HG03108 (cell line): Measurements from ENCODE around the gene PDCL2.
"Not testable (repeated sequence)": the region's sequence is repeated elsewhere in the genome, so short reads cannot be mapped to it uniquely, and the experiment has no call there.

Experiments used
- ATAC-seq: cut with Tn5 transposase; IDR thresholded peaks from one replicate; pipeline ENCODE4 v1.9.1; 2021; ENCODE audit warnings: moderate library complexity; ENCODE audit not compliant: unreplicated experiment

Gene PDCL2

DNA sequence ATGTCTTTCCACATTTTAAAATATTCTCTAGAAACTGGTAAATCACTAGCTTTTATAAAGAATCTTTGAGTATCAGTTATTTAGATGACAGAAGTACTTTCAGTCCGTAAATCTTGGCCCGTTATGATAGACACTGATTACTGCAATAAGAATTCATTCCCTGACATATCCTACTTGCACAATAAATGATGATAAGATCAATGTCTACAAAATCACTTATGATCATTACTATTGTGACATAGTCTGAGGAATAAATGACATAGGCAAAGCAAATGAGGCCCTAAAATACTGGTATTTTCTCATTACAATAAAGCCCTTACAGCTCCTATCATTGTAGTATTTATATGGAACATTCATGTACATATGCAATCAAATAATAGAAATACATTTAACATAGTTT lies 6.6 kb upstream of the PDCL2 start:
- ATAC-seq: no peak

DNA sequence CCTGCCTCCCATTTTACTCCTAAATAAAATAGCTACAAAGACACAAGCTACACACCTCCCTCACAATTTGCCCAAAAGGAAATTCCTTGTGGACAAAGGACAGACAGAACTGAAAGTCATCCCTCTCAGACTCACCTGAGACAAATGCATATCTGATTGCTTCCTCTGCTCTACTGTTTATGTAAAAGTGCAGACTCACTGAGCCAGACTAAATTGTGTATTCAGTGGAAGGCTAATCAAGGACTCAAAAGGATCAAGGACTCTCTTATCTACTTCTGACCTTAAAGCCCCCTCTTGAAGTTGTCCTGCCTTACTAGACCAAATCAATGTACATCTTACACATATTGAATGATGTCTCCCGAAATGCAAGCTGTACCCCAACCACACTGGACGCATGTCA lies 3.9 kb downstream of the PDCL2 start:
- no peak for ATAC-seq

DNA sequence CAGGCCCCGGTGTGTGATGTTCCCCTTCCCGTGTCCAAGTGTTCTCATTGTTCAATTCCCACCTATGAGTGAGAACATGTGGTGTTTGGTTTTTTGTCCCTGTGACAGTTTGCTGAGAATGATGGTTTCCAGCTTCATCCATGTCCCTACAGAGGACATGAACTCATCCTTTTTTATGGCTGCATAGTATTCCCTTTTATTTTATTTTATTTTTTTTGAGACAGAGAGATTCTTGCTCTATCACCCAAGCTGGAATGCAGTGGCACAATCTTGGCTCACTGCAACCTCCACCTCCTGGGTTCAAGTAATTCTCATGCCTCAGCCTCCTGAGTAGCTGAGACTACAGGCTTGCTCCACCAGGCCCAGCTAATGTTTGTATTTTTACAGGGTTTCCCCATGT lies 9.3 kb downstream of the PDCL2 start:
- ATAC-seq: not testable (repeated sequence)

DNA sequence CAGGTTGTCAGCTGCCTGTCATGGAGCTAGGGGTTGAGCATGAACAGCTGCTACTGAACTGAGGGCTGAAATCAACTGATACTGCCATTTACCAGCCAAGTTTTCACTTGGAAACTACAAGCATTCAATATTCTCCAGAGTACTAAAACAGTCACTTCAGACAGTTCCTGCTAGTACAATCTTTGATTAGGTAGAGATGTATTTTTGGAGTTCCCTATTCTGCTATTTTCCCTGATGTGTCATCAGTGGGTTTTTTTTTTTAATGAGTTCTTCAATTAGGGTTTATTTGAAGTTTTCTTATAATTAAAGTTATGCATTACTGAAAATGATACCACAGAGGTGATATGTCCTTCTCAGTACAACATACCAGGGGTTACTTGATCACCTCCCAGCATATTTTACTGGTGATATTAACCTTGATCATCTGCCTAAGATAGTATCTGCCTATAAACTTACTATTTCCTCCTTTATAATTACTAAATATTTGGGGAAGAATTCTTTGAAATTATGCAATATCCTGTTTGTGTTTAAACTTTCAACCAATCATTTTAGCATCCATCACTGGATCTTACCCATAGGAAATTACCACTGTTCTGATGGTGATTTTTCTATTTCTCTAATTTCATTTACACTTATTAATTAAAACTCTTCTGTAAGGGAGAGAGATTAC lies 13.6 kb downstream of the PDCL2 start:
- ATAC-seq: no peak

DNA sequence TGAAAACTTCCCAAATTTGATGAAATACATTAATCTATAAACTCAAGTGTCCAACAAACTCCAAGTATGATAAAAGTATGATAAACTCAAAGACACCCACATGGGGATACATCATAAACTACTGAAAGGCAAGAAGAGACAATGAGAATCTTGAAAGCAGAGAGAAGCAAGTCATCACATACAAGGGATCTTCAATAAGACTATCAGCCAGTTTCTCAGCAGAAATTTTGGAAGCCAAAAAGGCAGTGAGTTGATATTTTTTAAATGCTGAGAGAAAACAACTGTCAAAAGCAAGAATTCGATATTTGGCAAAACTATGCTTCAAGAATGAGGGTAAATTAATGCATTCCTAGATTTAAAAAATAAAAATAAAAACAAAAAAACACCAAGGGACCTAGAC lies 16.5 kb downstream of the PDCL2 start:
- no peak for ATAC-seq

DNA sequence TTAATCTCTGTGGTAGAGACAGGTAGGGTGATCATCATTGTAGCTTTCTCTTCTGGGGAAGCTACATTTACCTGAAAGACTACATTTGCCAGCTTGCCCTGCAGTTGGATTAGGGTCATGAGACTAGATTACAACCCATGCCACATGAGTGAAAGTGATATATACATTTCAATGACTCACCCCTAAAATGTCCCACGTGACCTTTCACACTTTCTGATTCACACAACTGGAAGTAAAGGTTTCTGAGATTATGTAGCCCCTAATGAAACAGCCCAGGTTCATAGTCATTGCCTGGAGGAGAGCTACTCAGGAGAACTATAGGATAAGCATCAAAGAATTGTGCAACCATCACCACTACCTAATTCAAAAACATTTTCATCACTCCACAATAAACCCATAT lies 17.8 kb downstream of the PDCL2 start:
- no peak for ATAC-seq

DNA sequence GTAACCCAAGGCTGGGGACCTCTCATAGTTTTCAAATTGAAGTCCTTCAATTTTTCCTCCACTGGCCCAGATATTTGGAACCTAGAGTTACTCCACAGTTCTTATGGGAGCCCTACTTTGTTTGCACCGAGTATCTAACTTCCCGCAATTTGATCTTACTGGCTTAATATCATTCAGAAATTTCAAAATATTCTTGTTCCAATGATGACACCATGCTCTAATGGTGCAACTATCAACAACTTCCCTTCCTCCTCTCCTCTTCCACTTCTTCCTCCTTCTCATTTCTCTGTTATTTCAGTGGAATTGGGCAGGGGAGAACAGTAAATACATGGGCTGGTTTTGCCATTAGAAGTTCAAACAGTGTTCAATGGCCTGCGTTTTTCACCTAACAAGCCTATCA lies 20.2 kb downstream of the PDCL2 start:
- no peak for ATAC-seq

DNA sequence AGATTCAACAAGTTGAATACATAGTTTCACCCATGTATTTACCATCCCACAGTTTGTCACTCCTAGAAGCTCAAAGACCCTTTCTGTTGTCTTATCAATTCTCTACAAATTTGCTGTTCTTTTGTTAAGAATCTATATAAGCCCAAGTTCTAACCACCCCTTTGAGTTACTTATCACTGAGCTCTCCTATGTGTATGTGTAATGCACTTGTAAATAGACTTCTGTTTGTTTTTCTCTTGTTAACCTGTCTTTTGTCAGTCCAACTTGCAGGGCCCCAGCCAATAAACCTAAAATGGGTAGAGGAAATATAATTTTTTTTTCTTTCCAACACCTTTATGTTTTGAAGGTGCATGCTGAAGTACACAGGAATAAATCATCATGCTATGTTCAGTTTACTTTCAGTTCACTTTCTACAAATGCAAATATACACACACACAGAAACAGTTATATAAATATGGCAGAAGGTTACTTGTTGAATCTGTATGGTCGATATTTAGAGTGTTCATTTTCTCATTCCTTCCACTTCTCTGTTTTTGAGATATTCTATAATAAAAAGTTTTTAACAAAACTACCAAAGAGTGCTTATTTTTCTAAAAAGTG lies 23.0 kb downstream of the PDCL2 start:
- ATAC-seq: no peak

DNA sequence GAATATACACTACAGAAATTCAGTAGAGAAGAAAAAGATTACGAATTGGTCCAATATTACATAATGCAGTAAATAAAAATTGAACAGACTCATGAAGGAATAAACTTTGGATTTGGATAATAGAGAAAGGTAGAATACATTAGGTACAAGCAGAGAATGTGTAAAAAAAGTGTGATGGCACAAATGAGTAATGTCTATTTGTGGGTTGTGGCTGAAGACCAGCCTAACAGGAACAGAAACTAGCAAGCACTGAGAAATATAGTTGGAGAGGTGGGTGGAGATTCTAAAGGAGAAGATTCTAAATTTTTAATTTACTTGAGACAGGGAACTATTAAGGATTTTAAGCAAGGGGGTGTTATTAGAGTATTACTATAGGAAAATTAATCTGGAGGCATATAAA lies 30.2 kb downstream of the PDCL2 start:
- peak; percentile 99 for ATAC-seq

DNA sequence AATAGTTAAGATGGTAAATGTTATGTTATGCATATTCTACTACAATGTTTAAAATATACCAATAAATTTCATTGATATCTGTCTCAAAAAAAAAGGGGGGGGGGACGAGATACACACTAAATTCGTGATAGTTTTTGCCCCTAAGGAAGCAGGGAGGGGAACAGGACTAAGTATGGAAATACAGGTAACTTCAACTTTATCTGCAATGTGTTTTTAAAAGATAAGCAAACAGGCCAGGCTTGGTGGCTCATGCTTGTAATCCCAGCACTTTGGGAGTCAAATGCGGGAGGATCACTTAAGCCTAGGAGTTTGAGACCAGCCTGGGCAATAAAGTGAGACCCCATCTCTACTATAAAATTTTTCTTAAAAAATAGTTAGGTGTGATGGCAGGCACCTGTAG lies 31.9 kb downstream of the PDCL2 start:
- no peak for ATAC-seq

DNA sequence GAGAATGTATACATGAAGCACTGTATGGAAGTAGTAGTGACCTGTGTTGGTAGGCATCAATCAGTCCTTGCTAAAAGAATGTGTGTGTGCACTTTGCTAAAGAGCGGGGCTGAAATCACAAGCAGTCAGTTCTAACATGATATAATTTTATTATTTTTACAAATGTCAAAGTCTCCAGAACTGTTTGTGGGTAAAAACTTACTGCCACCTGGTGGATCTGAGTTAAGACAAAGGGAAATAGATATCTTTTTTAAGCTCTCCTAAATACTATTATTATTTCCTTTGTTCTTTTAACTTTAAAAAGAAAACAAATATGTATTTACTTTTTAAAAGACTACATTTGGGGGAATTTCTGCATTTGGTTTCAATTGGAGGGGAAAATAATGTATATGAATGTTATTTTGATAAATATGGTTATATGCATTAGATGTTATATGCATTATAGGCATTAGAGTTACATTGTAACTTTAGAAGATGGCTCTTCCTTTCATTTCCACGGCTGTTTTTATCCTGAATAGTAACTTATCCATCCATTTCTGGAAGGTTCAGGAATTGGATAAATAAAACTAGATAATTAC lies 37.5 kb downstream of the PDCL2 start:
- ATAC-seq: no peak

DNA sequence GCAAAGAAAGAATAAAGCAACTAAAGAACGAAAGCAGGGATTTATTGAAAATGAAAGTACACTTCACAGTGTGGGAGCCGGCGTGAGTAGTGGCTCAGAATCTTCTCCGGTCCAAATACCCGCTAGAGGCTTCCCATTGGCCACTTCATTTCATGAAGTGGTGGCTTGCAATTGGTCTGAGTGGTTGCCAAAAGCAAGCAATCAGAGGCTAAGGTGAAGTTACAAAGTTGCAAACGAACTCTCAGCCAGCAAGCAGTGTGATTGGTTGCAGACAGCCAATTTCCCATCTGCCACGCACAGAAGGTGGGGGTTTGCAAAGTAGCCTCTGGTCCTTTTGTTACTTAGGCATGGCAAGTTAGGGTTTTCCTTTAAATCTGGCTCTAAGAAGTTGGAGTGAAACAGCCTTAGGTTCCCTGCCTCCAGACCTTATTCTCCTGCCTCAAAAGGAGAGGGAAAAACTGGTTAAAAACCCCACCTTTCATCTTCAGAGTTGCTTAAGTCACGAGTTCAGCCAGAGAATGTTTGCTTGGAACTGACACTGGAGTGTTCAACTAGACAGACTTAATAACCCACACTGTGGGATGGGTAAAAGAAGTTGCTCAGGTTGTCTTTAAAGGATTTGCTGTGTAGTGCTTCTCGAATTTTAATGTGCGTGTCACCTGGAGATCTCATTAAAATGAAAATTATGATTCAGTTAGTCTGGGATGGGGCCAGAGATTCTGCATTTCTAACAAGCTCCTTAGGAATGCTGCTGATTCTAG lies 38.4 kb downstream of the PDCL2 start:
- ATAC-seq: no peak

DNA sequence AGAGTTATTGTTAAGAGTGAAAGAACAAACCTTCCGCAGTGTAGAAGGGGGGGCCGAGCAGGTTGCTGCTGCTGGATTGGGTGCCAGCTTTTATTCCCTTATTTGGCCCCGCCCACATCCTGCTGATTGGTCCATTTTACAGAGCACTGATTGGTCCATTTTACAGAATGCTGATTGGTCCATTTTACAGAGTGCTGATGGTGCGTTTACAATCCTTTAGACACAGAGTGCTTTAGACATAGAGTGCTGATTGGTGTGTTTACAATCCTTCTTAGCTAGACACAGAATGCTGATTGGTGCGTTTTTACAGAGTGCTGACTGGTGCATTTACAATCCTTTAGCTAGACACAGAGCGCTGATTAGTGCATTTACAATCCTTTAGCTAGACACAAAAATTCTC lies 40.1 kb downstream of the PDCL2 start:
- ATAC-seq: not testable (repeated sequence)

DNA sequence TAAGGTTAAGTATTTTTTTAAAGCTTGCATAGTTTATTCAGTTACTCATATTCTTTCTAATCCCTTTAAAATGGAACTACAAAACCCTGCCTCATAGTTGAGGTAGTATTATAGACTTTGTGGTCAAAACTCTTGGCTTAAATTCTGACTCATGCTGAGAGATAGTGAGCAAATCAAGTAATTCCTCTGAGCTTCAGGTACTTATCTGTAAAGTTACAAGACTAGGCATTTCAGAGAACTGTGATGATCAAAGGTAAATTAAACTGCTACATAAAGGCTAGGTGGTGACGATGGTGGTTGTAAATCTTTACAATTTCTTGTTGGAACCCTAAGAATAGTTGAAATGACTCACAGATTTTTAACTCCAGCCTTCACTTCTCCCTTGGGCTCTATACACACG lies 42.2 kb downstream of the PDCL2 start:
- no peak for ATAC-seq

DNA sequence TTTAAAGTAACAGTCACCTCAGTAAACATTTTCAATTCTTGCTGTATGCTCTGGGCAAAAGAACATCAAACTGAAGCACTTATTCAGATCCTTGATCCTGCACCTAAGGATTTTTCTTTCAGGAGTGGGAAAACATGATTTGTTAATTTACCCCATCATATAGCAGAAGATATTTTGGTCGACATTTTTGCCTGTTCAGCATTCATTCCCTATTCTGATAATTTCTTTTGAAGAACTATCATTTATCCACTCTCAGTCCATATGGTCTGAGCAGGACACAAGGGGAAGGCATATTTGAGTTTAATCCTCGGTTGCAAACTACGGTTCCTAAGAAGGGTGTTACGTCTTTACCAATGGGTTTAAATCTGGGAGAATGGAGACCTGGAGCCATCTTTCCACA lies 44.1 kb downstream of the PDCL2 start:
- no peak for ATAC-seq

DNA sequence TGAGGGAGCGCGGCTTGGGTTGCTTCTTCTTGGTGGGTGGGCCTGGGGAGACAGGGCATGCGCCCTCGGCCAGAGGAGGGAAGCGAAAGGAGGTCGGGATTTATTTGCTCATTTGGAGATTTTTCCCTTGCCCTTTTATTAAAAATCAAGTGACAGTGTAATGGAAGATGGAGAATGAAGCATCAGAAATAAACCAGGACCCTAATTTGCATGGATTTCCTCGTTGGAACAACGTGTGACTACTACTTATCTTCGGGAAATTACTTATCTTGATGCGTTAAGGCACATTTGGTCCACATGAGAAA lies 44.6 kb downstream of the PDCL2 start:
- no peak for ATAC-seq

DNA sequence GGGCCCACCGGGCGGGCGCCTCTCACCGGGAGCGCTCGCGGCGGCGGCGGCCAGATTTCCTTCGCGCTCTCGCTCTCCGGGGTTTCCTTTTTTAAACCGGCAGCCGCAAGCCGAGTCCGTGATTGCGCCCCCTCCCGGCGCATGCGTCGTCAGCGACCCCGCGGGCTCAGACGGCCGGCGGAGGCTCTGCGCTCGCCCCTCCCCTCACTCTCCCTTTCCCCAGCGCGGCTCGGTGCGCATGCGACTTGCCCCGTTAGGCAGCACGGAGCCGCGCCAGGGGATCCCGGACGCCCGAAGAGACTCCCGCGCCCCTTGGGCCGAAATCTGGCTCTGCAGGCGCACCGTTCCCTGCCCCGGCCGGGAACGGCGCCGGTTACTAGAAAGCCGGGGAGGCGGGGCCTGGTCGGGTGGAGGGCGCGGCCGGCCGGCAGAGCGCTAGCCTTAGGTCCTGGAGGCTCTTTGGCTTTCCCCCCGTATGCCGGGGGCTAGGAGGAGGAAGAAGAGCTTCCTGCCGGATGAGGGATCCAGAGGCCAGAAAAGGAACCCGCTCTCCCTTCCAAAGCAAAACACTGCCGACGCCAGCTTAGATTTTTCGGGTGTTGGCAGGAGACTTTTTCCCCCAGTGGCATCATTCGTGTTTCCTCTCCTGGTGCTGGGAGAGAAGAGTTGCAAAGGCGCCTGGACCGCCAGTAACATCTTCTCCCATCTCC lies 45.1 kb downstream of the PDCL2 start, which contains the start of gene CLOCK:
Gene CLOCK, minus strand, starts transcription at position 154 of the 710 bp plus-strand sequence. CDS start 64,124 bp downstream, outside the sequence.
- ATAC-seq: peak; percentile 64

DNA sequence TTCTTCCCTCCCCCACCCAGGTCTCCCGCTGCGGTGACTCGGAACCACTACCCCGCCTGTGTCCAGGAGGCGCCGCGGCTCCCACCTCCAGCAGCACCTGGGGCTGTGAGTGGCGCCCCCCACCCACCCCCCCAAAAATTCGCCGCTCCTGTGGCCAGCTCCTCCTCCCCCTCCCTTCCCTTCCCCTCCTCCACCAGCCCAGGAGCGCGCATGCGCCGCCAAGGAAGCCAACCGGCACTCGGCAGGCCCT lies 45.6 kb downstream of the PDCL2 start:
- no peak for ATAC-seq

DNA sequence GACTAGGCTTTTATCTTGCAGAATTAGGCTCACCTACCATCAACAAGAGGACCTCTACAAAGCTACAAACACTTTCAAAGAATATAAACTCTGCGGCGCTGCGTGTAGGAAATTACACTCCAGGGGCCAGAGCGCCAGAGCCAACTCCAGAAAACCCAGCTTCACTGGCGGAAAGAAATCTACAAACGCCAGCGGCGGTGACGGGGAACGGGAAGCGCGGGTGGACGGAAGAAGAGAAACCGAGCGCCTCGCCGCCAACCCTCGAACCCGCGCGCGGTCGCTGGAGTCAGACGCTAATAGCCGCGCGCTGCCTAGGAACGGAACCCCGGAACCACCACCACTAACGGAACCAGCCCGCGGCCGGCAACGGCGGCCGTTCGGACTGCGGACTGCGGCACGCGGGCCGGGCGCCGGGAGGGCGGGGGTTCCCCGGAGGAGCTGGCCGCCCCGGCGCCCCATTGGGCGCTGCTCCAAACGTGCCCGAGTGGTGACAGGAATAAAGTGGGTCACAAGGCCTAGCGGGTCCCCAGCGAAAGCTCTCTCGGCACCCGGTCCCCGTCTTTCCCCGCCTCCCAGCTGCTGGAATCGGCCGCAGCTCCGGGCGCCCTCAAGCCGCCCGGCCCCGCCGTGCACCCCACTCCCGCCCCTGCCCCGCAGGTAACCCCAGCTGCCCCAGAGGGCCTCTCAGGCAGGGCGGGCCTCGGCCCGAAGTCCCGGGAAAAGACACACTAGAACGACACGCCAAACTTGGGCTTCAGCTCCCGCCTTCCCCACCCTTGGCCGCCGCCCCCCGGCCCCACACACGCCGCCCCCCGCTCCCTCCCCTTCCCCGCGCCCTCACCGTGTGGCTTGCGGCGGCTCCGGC lies 46.2 kb downstream of the PDCL2 start:
- peak; percentile 42 for ATAC-seq

DNA sequence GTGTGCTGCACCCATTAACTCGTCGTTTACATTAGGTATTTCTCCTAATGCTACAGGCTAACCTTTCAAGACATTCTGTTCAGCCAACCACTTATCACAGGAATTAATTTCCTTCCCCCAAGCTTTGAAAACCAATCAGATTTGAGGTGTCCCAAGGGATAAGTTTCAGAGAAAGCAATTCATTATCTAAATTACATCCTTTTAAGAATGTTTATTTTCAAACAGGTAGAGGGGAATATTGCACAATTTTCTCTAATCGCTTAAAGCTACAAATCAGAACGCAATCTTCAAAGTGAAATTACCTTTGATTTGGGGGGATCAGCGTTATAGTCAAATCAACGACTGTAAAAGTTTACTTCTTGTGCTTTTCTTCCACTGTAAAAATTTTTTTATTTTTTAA lies 46.9 kb downstream of the PDCL2 start:
- ATAC-seq: no peak

DNA sequence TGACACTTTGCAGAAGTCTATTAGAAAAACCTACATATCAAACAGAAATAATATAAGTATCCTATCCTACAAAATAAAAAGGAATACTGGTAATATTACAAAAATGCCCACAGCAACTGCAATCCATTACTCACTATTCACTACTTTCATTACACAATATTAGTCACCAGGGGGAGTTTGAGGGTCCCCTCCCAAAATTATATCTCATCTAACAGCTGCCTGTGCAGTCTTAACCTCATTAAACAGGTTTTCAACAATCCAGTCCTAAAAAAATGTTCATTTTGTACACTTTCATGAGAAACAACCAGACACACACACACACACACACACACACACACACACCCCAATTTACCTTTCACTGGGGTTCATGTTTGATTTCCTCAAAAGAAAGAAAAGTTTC lies 48.2 kb downstream of the PDCL2 start:
- ATAC-seq: no peak
